Fibroblast of skin of right quadriceps (primary cell): ENCODE data around the gene PLAC9.

ENCODE experiments used
- DNase-seq: peaks from one replicate; pipeline ENCODE4 v3.0.0-alpha.2; 2013

Gene PLAC9

DNA sequence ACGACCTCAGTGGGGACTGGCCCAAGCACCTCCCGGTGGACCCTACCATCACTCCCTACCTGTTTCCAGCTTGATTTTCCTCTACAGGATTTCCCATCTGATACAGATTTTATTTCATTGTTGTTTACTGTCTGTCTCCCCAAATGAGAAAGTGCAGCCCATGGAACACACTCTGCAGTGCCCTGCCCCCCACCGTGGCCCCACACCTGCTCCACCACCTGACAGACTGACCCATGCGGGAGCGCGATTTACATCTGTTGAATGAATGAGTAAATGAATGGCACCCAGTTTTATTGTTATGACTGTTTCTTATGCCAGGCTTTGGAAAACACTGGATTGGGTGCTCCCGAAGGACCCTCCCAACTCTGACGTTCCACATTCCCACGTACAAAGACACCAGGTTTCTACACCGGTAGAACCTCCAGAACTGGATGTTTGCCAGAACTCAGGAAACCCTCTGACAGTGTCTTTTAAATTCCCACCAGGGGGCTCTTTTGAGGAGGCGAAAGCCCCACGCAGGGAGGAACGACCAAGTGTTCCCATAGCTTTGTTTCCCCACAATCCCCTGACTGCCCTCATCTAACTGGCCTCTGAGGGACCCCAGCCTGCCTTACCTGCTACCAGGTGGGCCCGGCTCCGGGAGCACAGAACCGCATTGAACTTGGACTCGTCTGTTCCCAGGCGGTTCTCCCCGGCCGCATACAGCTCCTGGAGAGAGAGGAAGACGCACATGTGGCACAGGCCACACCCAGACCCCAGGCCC lies 29.0 kb downstream of the PLAC9 start:
- DNase-seq, result peak; percentile 39

GRCh38 chr10:80163741-80164341 lies 31.3 kb downstream of the PLAC9 start:
- DNase-seq, result peak; percentile 31

DNA sequence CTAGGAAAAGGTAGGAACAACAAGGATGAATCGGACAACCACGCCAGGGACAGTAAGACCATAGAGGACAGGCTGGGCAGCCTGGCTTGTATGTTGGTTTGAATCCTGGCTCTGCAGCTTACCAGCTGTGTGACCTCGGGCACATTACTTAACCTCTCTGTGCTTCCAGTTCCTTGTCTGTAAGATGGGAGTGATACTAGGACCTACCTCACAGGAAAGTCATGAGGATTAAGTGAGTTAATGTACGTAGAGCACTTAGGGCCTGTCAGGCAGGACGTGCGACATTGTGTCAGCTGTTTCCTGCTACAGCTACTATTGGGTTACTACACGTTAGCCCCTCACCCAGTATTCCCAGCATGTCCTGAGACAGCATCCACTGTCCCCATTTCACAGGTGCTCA lies 32.1 kb downstream of the PLAC9 start:
- DNase-seq, result no peak

GRCh38 chr10:80165173-80165572 lies 32.6 kb downstream of the PLAC9 start:
- peak; percentile 23 for DNase-seq

DNA sequence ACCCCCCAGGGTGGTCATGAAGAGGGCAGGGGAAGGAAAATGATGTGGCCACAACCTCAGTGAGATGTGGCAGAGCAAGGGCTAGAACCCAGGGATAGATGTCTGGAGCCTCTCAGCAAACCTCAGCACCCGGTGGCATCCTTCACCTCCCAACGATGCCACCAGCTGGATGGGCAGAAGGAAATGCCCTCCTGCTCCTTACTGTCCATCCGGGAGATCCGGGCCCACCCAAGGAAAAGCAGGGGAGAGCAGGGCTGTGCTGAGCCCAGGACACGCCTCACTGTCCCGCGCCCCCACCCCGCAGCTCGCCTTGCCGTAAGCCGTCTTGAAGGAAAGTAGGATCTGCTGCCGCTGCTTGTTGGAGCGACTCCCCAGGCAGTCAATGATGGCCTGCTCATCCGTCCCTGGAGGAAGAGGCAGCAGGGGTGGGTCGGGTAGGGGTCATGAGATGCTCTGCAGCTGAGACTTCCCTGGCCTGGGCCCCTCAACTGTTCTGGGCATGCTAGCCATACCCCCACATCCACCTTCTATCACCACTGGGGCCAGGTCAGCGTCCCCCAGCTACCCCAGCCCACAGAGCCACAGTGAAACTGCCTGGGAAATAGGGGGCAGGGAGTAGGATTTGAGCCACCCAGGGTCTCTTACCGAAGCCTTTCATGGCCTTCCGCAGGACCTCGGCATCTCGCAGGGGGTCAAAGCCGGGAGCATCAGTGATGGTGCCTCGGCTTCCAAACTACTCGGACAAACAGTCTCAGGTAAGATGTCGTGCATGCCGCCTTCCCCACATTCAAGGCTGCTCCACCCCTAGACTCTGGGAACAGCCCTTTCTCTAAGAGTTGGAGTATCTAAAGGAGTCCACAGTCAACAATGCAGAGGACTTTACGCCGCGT lies 34.3 kb downstream of the PLAC9 start:
- DNase-seq, result no peak

DNA sequence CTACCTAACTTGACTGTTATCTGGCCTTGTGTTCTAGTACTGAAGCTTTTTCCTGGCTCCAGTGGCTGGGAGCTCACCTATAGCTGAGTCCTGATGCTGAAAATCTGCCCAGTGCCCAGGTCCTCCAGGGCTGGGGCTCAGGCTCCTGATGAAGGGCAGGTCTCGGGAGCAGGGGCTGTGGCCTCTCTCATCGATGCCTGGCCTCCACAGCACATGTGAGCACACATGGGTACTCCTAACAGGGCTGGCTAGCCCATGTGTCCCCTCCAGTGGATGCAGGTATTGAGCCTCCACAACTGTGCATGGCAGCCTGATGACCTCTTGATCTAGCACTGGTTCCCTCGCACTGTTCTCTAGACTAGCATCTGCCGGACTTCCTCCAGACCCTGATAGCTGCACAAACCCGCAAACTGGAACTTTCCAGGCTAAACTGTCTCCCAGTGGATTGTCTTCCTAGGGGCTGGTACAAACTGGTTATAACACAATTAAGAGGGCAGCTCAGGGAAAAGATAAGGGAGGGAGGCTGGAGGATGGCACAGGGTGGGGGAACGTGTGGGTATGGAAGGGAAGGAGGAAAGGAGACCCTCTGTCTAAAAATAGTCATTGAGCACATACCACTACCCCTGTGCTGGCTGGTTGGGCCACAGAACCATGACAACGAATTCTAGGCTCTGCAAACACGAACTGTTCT lies 35.1 kb downstream of the PLAC9 start:
- DNase-seq, result no peak

- no peak for DNase-seq
Measured at GRCh38 chr10:80168162-80168511, 35.6 kb downstream of the PLAC9 start.

GRCh38 chr10:80168679-80169380 lies 36.3 kb downstream of the PLAC9 start:
- DNase-seq, result no peak

DNA sequence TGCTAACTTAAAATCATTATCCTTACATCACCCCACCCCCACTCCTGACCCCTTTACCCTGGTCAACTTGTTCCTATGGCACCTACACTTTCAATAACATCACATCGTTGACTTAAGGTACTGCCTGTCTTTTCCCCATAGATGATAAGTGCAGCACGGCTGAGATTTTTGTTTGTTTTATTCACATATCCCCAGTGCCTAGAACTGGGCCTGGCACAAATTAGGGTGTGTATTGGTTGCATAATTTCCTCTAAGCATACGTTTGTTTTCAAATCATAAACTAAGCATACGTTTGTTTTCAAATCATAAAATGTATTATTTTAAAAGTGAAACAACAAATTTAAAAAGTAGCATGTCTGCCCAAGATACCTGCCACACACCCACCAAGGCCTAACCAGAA lies 37.5 kb downstream of the PLAC9 start:
- DNase-seq, result no peak

DNA sequence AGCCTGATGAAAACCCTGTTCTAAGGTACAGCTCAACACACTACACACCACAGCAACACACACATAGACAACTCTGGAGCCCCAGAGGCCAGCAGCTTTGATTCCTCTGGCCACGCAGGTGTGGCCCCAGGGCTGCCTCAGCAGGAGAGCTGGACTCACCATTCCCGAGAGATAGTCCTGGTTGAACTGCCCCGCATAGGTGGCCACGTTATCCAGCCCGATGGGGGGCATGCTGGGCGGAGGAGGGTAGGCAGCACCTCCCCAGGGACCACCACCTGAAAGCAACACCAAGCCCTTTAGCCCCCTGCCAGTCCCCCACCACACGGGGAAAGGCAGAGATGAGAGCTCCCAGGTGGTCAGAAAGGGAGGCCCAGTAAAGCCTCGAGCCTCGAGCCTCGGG lies 38.1 kb downstream of the PLAC9 start:
- no peak for DNase-seq

GRCh38 chr10:80171248-80171660 lies 38.7 kb downstream of the PLAC9 start:
- DNase-seq, result no peak

DNA sequence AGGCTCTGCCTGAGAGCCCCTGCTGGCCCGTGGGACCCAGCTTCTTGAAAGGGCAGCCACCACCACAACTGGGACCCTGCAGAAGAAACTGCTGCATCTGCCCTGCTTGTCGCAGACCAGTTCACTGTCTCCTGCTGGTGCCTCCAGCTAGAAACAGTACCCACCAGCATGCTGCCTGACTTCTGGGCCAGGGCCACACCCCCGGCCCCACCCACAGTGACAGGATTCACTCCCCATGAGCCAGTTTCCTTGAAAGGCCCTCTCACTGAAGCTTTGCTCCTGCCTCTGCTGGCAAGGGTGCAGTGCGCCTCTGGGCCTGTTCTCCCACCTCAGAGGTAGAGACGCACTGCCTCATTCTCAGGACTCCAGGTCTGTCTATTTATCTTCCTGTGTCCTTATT lies 40.4 kb downstream of the PLAC9 start:
- no peak for DNase-seq

DNA sequence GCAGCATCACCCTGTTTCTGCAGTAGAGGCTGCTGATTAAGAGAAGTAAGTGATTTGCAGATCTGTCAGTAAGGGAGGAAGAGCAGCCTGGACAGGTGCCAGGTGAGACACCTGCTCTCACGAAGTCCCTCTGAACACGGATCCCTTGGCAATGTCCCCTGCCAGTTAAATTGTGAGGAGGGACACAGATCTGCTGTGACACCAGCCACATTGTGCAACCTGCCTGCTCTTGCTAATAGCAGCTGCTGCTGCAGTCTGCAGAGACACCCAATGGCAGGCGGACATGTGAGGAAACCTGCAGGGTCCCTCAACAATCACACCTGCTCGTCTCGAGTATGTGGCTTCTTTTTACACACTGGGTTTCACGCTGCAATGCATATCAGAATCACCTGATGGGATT lies 40.9 kb downstream of the PLAC9 start:
- no peak for DNase-seq

DNA sequence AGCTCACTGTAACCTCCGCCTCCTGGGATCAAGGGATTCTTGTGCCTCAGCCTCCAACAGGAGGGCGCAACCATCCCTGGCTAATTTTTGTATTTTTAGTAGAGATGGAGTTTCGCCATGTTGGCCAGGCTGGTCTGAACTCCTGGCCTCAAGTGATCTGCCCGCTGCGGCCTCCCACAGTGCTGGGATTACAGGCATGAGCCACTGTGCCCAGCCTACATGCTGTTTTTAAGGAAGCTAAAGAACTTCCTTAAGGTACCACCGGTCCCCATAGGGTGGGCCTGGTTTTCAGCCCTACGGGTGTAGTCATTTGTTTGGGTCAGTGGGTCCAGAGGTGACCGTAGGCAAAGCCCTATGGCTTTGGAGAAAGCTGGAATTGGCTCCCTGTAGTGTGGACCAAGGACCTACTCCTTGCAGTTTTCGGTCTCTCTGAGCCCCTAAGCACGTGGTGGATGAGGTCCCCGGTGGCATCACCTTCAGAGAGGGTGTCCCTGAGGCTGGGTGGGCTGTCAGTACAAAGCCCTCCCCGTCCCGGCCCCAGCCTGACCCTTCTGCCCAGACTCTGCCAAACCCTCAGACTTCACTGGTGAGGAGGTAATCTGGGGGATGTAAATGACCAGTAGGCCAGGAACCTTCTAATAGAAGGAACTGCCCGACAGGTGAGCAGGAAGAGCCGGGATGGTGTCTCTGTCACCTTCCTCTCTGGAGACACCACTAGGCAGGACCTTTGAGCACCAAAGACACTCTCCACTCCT lies 42.3 kb downstream of the PLAC9 start:
- DNase-seq, result no peak

DNA sequence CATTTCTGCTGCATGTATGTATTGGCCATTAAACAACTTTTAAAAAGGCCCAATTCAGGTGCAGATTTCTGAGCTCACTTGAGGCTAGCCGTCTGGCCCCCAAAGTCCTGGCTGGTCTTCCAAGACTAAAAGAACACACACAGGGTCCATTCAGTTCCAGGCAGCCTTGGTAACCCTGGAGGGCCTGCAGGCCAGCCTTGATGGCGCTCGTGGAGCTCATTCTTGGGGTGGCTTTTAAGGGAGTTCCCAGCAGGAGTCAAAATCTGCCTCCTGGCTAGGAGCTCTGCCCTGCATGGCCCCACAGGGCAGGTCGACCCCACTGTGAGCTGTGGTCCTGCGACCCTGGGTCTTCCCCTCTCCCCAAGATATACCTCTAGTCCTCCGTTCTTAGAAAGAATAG lies 44.0 kb downstream of the PLAC9 start:
- DNase-seq, result no peak

GRCh38 chr10:80177781-80178636 lies 45.5 kb downstream of the PLAC9 start:
- DNase-seq, result no peak

DNA sequence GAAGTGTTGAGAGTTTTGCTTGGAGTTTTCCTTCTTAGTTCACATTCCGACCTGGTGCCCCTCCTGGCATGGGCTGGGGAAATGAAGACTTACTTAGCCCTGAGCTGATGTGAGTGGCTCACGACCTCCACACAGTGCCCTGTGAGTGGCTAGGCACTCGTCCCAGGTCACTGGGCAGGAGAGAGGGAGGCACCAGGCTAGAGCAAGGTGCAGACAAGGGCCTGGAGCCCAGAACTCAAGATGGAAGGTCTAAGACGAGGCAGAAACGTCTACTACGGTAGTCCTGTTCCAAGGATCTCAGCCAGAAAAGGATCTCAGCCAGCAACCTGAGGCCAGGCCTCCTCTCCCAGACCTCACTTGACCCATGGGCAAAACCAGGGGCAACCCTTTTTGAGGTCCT lies 50.5 kb downstream of the PLAC9 start:
- DNase-seq, result no peak

DNA sequence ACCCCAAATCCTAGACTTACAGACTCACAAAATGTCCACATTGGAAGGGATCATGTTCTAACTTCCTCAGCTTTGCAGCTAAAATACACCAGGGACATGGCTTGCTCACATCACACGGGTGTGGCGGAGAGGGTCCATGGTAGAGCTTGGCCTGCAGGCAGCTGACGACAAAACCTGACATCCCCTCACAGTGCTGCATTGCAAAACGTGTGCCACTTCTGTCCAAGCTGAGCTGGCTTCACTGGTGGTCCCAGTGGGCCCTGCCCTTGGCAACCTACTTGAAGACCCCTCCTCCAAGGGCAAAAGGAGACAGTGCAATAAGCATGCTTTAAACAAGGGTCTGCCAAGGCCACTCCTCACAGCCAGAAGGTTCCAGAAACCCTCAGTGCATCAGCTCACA lies 50.9 kb downstream of the PLAC9 start:
- DNase-seq, result no peak

DNA sequence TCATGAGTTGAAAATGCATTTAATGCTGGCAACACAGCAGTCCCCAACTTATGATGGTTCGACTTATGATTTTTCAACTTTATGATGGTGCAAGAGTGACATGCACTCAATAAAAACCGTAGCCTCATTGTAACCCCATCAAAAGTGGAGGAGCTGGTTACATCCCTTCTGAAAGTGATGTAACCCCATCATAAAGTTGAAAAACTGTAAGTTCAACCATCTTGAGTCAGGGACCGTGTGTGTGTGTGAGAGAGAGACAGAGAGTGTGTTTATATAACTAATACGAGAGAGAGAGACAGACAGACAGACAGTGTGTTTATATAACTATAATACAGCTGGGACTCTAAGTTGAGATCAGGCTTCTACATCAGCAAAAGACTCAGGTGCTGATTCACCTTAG lies 51.8 kb downstream of the PLAC9 start:
- no peak for DNase-seq

DNA sequence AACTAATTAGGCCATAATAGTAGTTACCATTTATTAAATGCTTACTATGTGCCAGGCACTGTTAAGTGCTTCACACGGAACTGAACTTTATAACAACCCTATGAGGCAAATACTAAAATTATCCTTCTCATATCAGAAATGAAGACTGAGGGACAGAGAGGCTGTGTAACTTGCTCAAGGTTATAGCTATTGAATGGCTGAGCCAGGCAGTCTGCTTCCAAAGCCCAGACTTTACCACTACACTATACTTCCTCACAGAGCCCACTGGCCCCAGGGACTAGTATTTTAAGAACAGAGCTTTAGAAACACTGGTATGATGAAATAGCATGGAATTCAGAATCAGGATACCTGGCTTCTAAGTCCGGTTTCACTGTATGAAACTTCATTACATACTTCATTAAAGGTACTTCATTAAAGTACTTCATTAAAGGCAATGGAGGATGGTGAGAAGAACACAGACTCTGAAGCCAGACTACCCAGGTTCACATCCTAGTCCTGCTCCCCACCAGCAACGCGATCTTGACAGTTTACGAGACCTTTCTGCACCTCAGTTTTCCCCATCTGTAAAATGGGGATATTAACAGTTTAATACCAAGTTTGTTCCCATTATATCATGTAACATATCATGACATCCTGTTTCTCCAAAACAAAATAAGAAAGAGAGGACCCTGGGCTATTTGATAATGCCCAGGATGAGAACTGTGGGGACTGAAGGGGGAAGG lies 53.2 kb downstream of the PLAC9 start:
- DNase-seq, result no peak
